ENCODE data around the gene HDAC4. TPM values are rescaled to one million over a fixed set of nuclear protein-coding genes. Genes with fewer than 3 reads are reported as not detected.

HDAC4 gene
- total and polyA plus RNA-seq, 10 of the 15 experiments (the other 5 are each of a cell fraction or from before 2014, with no cell fraction given), result 0.22 to 15.7 (median 4.8) TPM

DNA sequence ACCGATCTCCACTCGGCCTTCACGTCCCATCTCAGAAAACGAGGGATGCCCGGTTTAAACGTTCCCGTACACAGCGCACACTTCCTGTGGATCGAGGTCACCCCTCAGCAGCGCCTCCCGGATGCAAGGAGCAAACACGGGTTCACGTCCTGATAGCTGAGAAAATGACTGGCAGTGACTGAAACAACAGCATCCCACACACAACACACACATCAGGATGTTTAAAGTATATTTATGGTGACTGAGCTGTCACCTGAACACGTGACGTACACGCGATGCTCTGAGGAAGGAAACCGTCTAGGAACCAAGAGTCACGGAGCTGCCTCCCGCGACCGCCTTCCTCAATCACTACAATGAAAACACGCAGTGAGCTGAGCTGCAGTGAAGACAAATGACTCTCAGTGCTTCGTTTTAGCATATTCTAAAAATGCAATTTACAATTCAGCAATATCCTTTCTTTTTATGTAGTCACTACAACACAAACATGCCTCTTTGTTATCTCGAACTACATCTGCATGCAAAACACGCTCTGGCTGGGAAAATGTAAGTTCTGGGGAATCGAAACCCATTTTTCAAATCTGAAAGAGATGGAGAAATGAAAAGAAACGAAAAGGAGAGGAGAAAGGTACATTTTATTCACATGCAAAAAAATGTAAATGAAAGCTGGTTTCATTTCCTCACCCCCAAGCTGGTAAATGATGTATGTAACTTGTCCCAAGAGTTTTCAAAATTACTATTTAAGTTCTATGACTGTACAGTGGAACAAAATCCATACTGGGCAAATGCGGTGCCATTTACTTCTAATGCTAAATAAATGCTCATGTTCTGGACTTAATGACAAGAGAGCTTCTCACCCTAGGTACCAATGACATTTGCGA, 19.8 kb downstream of the HDAC4 start (continued):
- TF ChIP-seq, protein P1, sequence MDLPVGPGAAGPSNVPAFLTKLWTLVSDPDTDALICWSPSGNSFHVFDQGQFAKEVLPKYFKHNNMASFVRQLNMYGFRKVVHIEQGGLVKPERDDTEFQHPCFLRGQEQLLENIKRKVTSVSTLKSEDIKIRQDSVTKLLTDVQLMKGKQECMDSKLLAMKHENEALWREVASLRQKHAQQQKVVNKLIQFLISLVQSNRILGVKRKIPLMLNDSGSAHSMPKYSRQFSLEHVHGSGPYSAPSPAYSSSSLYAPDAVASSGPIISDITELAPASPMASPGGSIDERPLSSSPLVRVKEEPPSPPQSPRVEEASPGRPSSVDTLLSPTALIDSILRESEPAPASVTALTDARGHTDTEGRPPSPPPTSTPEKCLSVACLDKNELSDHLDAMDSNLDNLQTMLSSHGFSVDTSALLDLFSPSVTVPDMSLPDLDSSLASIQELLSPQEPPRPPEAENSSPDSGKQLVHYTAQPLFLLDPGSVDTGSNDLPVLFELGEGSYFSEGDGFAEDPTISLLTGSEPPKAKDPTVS (IDR thresholded peaks at IDR 0.05; ENCODE audit: low read depth, low read length), result no peak
- TF ChIP-seq RCOR1 (conservative IDR thresholded peaks at IDR 0.05; ENCODE audit: low read depth, low read length), result no peak
- TF ChIP-seq, protein P2, sequence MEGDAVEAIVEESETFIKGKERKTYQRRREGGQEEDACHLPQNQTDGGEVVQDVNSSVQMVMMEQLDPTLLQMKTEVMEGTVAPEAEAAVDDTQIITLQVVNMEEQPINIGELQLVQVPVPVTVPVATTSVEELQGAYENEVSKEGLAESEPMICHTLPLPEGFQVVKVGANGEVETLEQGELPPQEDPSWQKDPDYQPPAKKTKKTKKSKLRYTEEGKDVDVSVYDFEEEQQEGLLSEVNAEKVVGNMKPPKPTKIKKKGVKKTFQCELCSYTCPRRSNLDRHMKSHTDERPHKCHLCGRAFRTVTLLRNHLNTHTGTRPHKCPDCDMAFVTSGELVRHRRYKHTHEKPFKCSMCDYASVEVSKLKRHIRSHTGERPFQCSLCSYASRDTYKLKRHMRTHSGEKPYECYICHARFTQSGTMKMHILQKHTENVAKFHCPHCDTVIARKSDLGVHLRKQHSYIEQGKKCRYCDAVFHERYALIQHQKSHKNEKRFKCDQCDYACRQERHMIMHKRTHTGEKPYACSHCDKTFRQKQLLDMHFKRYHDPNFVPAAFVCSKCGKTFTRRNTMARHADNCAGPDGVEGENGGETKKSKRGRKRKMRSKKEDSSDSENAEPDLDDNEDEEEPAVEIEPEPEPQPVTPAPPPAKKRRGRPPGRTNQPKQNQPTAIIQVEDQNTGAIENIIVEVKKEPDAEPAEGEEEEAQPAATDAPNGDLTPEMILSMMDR (IDR thresholded peaks at IDR 0.05 in 2 of 3, conservative IDR thresholded peaks at IDR 0.05 in 1 of 3; ENCODE audit: control insufficient read depth in 2 of 3, extremely low read depth in 1 of 3, insufficient read depth in 1 of 3, low read depth in 3 of 3, low read length in 3 of 3), result no peak
- TF ChIP-seq POLR2AphosphoS5 (IDR thresholded peaks at IDR 0.05; ENCODE audit: low read length), result no peak
- TF ChIP-seq, protein P3, sequence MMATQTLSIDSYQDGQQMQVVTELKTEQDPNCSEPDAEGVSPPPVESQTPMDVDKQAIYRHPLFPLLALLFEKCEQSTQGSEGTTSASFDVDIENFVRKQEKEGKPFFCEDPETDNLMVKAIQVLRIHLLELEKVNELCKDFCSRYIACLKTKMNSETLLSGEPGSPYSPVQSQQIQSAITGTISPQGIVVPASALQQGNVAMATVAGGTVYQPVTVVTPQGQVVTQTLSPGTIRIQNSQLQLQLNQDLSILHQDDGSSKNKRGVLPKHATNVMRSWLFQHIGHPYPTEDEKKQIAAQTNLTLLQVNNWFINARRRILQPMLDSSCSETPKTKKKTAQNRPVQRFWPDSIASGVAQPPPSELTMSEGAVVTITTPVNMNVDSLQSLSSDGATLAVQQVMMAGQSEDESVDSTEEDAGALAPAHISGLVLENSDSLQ (IDR thresholded peaks at IDR 0.05), result peak; percentile 81
- TF ChIP-seq IRF4 (IDR thresholded peaks at IDR 0.05; ENCODE audit: low read depth, low read length), result no peak
- no peak for TF ChIP-seq POU2F2 (IDR thresholded peaks at IDR 0.05; ENCODE audit: borderline replicate concordance, low read depth, low read length)
- TF ChIP-seq SRF (IDR thresholded peaks at IDR 0.05; ENCODE audit: low read depth in 2 of 2, low read length in 2 of 2), result no peak
- no peak for TF ChIP-seq ASH2L (IDR thresholded peaks at IDR 0.05; ENCODE audit: borderline replicate concordance, low read depth)
- no peak for TF ChIP-seq SMC3 (IDR thresholded peaks at IDR 0.05; ENCODE audit: borderline replicate concordance, low read length)
- TF ChIP-seq RBBP5 (conservative IDR thresholded peaks at IDR 0.05), result no peak

All from GM12878 (cell line).